Fibroblast of skin of back (primary cell): ENCODE results near the gene FXR2.
A peak's percentile ranks its signal among the peaks of the same experiment; 100 is the strongest.
"Not testable (repeated sequence)": the region's sequence is repeated elsewhere in the genome, so short reads cannot be mapped to it uniquely, and the experiment has no call there.

Source experiments
- DNase-seq: peaks from one replicate; pipeline ENCODE4 v3.0.0-alpha.2; 2013

Gene FXR2

GRCh38 chr17:7627250-7628121, 12.8 kb upstream of the FXR2 start, which contains the start of gene SAT2:
Gene SAT2 (minus strand): TSS chr17:7627821. CDS start chr17:7627635, 186 bp downstream.
- DNase-seq, result peak; percentile 93

- no peak for DNase-seq
Observed at GRCh38 chr17:7626956-7627249, 12.2 kb upstream of the FXR2 start.

GRCh38 chr17:7626307-7626706, 11.6 kb upstream of the FXR2 start:
- no peak for DNase-seq

- not testable (repeated sequence) for DNase-seq
Observed at GRCh38 chr17:7625749-7626148, 11.1 kb upstream of the FXR2 start.

GRCh38 chr17:7623661-7624060, 9.0 kb upstream of the FXR2 start:
- DNase-seq, result no peak

- DNase-seq, result no peak
Observed at GRCh38 chr17:7620835-7621234, 6.1 kb upstream of the FXR2 start.

GRCh38 chr17:7618608-7619007, 3.9 kb upstream of the FXR2 start:
- DNase-seq, result no peak

GRCh38 chr17:7615265-7615747, 609 bp upstream of the FXR2 start:
- no peak for DNase-seq

GRCh38 chr17:7613769-7614424, 800 bp downstream of the FXR2 start:
- DNase-seq, result peak; percentile 71

- DNase-seq, result peak; percentile 54
Observed at GRCh38 chr17:7612294-7612640, 2.4 kb downstream of the FXR2 start.

- no peak for DNase-seq
Observed at GRCh38 chr17:7611635-7612293, 2.9 kb downstream of the FXR2 start.

GRCh38 chr17:7610641-7611040, 4.1 kb downstream of the FXR2 start:
- no peak for DNase-seq

- DNase-seq, result no peak
Observed at GRCh38 chr17:7606280-7606679, 8.4 kb downstream of the FXR2 start.

- DNase-seq, result not testable (repeated sequence)
Observed at GRCh38 chr17:7597561-7597960, 17.1 kb downstream of the FXR2 start.

- DNase-seq, result no peak
Observed at GRCh38 chr17:7593296-7593695, 21.4 kb downstream of the FXR2 start.

- no peak for DNase-seq
Observed at GRCh38 chr17:7592422-7593021, 22.2 kb downstream of the FXR2 start.

- no peak for DNase-seq
Observed at GRCh38 chr17:7591596-7591995, 23.1 kb downstream of the FXR2 start.

GRCh38 chr17:7590743-7591142, 24.0 kb downstream of the FXR2 start:
- peak; percentile 63 for DNase-seq

- DNase-seq, result peak; percentile 28
Observed at GRCh38 chr17:7589891-7590691, 24.6 kb downstream of the FXR2 start, which contains the start of gene SOX15. Gene SOX15 (minus strand): TSS chr17:7590094. CDS start chr17:7589676, 418 bp downstream.

GRCh38 chr17:7589204-7589868, 25.4 kb downstream of the FXR2 start:
- DNase-seq, result peak; percentile 79

GRCh38 chr17:7588553-7589203, 26.0 kb downstream of the FXR2 start:
- no peak for DNase-seq
